ENCODE data around the gene INPP4A.
A peak's percentile ranks its signal among the peaks of the same experiment; 100 is the strongest.
"Not testable (repeated sequence)": the region's sequence is repeated elsewhere in the genome, so short reads cannot be mapped to it uniquely, and the experiment has no call there.

INPP4A gene

GRCh38 chr2:98586551-98587140 lies 142.0 kb downstream of the INPP4A start:
- DNase-seq (ENCODE audit: low spot score), result no peak

DNA sequence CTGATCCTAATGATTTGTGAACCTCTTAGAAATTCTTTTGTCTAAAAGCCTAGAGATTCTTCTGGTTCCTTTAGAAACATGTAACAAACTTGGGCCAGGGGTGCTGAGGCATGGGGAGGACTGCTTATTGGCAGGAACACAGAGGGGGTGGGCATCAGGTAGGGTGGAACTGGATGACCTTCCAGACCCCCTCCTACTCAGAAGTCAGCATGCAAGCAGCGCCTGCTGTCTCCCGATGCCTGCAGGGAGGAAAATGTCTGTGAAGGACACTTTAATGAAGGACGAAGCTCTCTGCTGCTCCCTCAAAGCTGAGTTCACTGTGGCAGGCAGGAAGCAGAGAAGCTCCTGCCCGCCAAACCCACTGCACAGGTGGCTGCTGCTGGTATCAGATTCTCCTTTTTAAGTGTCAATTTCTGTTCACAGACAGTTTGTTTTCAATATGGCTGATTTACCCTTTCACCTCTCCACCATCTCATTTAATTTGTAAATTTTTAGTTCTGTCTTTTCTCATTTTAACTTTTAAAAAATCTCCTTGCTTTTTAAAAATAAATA lies 144.3 kb downstream of the INPP4A start:
- DNase-seq (ENCODE audit: low spot score), result no peak

GRCh38 chr2:98589489-98589888 lies 144.8 kb downstream of the INPP4A start:
- no peak for DNase-seq (ENCODE audit: low spot score)

- no peak for DNase-seq (ENCODE audit: low spot score)
Measured at GRCh38 chr2:98592565-98592964, 147.9 kb downstream of the INPP4A start.

DNA sequence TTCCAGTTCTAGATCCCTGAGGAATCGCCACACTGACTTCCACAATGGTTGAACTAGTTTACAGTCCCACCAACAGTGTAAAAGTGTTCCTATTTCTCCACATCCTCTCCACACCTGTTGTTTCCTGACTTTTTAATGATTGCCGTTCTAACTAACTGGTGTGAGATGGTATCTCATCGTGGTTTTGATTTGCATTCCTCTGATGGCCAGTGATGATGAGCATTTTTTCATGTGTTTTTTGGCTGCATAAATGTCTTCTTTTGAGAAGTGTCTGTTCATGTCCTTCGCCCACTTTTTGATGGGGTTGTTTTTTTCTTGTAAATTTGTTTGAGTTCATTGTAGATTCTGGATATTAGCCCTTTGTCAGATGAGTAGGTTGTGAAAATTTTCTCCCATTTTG lies 150.0 kb downstream of the INPP4A start:
- DNase-seq (ENCODE audit: low spot score), result not testable (repeated sequence)

DNA sequence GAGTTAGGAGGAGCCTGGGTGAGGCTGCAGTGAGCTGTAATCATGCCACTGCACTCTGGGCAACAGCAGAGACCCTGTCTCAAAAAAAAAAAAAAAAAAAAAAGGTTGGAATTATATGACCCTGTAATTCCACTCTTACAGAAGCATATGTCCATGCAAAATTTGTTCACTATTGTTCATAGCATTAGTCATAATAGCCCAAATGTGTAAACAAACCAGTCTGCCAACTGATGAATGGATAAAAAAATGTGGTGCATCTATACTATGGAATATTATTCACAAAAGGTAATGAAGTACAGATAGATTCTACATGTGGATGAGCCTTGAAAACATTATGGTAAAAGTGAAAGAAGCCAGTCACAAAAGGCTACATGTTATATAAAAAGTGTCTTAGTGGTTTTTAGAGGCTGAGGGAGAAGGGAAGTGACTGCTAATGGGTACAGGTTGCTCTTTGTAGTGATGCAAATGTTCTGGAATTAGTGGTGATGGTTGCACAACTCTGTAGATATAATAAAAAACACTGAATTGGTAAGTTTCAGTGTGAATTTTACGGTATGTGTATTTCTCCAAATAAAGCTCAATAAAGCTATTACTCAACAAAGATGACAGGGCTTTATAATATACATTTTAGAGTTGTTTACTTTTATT lies 154.2 kb downstream of the INPP4A start:
- peak; percentile 11 for DNase-seq (ENCODE audit: low spot score)

GRCh38 chr2:98601532-98602132 lies 157.0 kb downstream of the INPP4A start:
- peak; percentile 68 for DNase-seq (ENCODE audit: low spot score)

DNA sequence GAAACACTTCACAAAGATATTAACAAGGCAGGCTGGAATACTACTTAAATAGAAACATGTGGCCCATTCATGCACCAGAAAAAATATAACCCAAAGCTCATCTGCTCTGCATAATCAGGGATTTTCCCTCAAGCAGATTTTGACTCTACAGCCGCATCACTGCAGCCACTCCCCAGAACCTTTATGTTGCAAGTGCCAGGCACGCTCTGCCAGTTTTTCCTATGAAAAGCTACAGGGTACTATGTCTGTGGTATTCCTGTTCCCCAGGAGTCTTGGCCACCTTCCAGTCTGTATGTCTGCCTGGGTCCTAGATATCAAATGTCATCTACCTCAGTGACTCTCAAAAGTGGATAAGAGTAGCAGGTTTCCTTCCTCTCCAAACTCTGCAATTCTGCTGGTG lies 159.9 kb downstream of the INPP4A start:
- DNase-seq (ENCODE audit: low spot score), result no peak

DNA sequence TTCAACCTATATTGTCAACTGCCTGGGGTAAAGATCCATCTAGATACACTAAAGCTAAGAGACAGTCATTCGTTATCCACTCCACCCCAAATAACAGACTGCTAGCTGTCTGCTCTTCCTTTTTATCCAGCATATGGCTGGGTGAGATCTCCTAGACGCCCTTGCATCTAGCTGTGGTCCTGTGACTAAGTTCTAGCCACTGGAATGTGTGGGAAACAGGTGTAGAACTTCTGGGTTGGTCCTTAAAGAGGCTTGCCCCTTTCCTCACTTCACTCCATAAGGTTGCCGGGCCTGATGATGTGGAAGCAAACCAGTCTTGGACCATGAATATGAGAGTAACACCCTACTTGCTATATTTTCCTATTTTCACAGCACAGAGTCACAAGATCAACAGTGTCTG lies 160.4 kb downstream of the INPP4A start:
- no peak for DNase-seq (ENCODE audit: low spot score)

- DNase-seq (ENCODE audit: low spot score), result no peak
Measured at GRCh38 chr2:98606431-98606830, 161.8 kb downstream of the INPP4A start.

- DNase-seq (ENCODE audit: low spot score), result peak; percentile 19
Measured at GRCh38 chr2:98607104-98607503, 162.4 kb downstream of the INPP4A start.

- DNase-seq (ENCODE audit: low spot score), result peak; percentile 31
Measured at GRCh38 chr2:98607741-98608115, 163.1 kb downstream of the INPP4A start.

GRCh38 chr2:98608116-98608961 lies 163.7 kb downstream of the INPP4A start, which contains the start of the genes COA5 and UNC50:
COA5 (minus strand) TSS chr2:98608512; CDS start chr2:98608405, 107 bp downstream.
UNC50 (plus strand) TSS chr2:98608589; CDS start chr2:98609760, 1,171 bp downstream.
- peak; percentile 89 for DNase-seq (ENCODE audit: low spot score)

- DNase-seq (ENCODE audit: low spot score), result peak; percentile 64
Measured at GRCh38 chr2:98608962-98609604, 164.4 kb downstream of the INPP4A start.

DNA sequence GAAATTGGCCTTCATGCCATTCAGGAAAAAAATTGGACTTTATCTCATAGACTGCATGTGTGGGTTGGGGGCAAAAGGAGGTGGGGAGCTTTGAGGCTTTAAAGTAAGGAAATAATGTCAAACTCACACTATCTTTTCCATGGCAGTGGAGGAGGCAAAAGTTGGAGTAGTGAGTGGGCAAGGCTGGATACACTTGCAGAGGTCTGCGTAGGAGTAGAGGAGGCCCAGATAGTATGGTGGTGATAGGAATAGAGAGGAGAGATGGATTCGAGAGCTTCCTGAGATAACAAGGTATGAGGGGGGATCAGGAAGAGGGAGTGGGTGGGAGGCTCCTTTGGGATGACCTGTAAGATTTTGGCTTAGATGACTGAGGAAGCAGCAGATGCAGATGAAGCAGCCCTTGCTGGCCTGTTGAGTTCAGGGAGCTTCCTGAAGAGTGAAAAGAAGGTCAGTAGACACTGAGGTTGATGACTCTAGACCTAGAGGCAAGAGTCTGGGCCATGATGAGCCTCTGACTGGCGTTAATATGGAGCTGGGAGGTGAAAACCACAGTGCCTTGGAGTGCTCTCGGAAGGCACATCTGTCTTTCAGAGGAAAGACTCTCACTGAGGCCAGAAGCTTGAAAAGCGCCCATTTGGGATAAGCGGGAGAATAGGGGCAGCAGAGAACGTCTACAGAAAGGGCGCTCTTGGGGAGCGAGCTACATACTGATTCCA lies 169.5 kb downstream of the INPP4A start:
- no peak for DNase-seq (ENCODE audit: low spot score)

GRCh38 chr2:98615481-98615880 lies 170.8 kb downstream of the INPP4A start:
- DNase-seq (ENCODE audit: low spot score), result no peak

- DNase-seq (ENCODE audit: low spot score), result no peak
Measured at GRCh38 chr2:98617149-98617548, 172.5 kb downstream of the INPP4A start.

GRCh38 chr2:98623657-98624056 lies 179.0 kb downstream of the INPP4A start:
- DNase-seq (ENCODE audit: low spot score), result no peak

DNA sequence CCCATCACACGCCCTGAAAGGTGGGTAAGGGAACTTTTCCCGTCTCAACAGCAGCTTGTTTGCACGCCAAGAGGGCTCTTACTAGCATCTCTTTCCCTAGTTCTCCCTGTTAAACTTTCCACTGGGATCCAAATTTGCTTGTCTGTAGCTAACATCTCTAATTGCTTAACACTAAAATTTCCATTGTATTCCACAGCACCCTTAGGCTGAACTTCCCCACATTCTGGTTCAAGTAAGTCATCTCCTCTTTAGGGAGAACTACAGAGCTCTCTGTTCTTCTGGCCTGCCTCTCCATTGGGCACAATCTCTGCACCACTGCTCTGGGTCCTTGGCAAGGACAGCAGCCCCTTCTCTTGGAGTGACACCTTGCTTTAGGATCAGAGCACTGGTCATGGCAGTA lies 187.7 kb downstream of the INPP4A start:
- no peak for DNase-seq (ENCODE audit: low spot score)

GRCh38 chr2:98634406-98635092 lies 189.9 kb downstream of the INPP4A start:
- DNase-seq (ENCODE audit: low spot score), result no peak
